Osteocyte (in vitro differentiated cells): Measurements from ENCODE around the gene CORO7. TPM values are rescaled to one million over a fixed set of nuclear protein-coding genes. Genes with fewer than 3 reads are reported as not detected.

Source experiments
- DNase-seq: peaks from one replicate; pipeline ENCODE4 v3.0.0; 2021; ENCODE audit warnings: mixed read lengths; ENCODE audit not compliant: unreplicated experiment; ENCODE audit errors: extremely low spot score
- H3K27ac Mint-ChIP-seq: one replicate; pipeline ENCODE4 v1.8.0; 2021; ENCODE audit warnings: mild to moderate bottlenecking, mixed read lengths; ENCODE audit not compliant: unreplicated experiment
- H3K27me3 Mint-ChIP-seq: one replicate; pipeline ENCODE4 v1.8.0; 2021; ENCODE audit warnings: mixed read lengths; ENCODE audit not compliant: unreplicated experiment
- H3K36me3 Mint-ChIP-seq: one replicate; pipeline ENCODE4 v1.8.0; 2021; ENCODE audit warnings: mixed read lengths; ENCODE audit not compliant: unreplicated experiment
- H3K4me1 Mint-ChIP-seq: one replicate; pipeline ENCODE4 v1.8.0; 2021; ENCODE audit warnings: mixed read lengths; ENCODE audit not compliant: unreplicated experiment
- H3K4me3 Mint-ChIP-seq: one replicate; pipeline ENCODE4 v1.8.0; 2021; ENCODE audit warnings: mild to moderate bottlenecking, moderate library complexity, mixed read lengths; ENCODE audit not compliant: unreplicated experiment
- H3K9me3 Mint-ChIP-seq: one replicate; pipeline ENCODE4 v1.8.0; 2021; ENCODE audit warnings: mixed read lengths; ENCODE audit not compliant: unreplicated experiment
- total RNA-seq: library from RNA; stranded (reverse); gene quantifications from 2 replicates; pipeline ENCODE4 v1.2.1, GENCODE V29; 2021
- TF ChIP-seq, protein P1 (sequence below): fragments of 200-600 bp; sonication (generic); IDR thresholded peaks from 2 replicates; pipeline ENCODE4 v1.5.0; 2021; ENCODE audit warnings: antibody characterized with exemption, mild to moderate bottlenecking, moderate library complexity

The CORO7 gene
- total RNA-seq, 1 donor from 2014 or later, result 40.1 TPM

DNA sequence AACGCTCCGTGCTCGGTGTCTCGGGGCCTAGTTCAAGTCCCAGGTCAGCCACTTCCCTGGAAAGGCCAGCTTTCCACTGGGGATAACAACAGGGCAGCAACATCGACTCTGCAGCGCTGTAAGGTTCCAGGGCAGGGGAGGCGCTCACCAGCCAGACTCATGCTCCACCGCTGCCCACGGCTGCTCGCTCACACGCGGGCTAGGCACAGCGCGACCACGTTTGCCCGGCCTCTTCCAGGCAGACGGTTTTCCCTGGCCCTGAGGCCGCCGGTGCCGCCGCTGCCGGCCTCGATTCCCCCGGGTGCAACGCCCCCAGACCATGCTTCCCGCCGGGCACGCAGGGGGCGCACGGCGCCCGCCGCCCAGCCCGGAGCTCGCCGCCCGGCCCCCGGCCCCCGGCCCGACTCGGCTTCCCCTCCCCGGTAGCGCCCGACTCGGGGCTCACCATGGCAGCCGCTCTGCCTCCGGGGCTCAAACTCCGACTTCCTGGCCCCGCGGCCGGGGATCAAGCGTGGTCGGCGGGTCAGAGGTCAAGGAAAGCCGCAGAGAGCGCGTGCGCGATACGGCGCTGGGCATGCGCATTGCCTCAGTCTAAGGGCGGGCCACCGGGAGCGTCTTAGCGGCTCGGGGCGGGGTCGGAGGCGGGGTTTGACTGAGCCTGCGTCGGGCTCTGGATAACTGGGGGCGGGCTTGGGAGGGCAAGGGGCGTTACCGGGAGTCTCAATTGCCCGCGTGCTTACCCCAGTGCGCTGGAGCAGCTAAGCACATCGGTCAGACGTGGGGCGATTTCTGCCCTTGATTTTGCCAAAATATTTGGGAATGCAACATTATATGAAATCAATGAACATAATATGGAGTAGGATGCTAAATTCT is 65.4 kb downstream of the CORO7 start, which contains the start of gene PAM16:
Gene PAM16 (minus strand): TSS at position 535 of the 873 bp plus-strand sequence. CDS start 87 bp downstream, at position 448.
- Mint-ChIP-seq H3K27ac (peak within 1 kb of the TSS; percentile 80), H3K9me3 (no peaks in the 10 kb centered on the region), H3K27me3 (no peaks in the 10 kb centered on the region), H3K4me1 (peaks cover 15% of the 10 kb centered on the region), H3K4me3 (peak within 1 kb of the TSS; percentile 86), H3K36me3 (no peaks in the 10 kb centered on the region)
- TF ChIP-seq, protein P1, sequence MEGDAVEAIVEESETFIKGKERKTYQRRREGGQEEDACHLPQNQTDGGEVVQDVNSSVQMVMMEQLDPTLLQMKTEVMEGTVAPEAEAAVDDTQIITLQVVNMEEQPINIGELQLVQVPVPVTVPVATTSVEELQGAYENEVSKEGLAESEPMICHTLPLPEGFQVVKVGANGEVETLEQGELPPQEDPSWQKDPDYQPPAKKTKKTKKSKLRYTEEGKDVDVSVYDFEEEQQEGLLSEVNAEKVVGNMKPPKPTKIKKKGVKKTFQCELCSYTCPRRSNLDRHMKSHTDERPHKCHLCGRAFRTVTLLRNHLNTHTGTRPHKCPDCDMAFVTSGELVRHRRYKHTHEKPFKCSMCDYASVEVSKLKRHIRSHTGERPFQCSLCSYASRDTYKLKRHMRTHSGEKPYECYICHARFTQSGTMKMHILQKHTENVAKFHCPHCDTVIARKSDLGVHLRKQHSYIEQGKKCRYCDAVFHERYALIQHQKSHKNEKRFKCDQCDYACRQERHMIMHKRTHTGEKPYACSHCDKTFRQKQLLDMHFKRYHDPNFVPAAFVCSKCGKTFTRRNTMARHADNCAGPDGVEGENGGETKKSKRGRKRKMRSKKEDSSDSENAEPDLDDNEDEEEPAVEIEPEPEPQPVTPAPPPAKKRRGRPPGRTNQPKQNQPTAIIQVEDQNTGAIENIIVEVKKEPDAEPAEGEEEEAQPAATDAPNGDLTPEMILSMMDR, result peak; percentile 35
- DNase-seq, result peak; percentile 97

DNA sequence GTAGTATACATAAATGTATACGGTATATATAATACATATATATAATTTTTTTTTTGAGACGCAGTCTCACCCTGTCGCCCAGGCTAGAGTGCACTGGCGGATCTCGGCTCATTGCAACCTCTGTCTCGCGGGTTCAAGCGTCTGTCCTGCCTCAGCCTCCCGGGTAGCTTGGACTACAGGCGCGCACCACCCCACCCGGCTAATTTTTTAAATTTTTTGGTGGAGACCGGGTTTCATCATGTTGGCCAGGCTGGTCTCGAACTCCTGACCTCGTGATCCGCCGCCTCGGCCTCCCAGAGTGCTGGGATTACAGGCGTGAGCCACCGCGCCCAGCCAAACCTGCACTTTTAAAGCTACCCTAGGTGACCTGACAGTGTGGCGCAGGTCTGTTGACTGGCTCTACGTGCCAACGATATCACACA is 66.0 kb downstream of the CORO7 start:
- H3K27ac Mint-ChIP-seq, result peak overlapping the region; percentile 80

DNA sequence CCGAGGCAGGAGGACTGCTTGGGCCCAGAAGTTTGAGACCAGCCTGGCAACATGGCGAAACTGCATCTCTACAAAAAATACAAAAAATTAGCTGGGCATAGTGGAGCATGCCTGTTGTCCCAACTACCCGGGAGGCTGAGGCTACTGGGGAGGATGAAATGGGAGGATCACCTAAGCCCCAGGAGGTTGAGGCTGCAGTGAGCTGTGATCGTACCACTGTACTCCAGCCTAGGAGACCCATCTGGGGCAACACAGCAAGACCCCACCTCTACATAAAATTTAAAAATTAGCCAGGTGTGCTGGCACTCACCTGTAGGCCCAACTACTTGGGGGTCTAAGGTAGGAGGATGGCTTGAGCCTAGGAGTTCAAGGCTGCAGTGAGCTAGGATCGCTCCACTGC is 67.1 kb downstream of the CORO7 start:
- H3K4me1 Mint-ChIP-seq, result peaks cover 15% of the 10 kb centered on the region

More for the DNA sequence above, 66.0 kb downstream of the CORO7 start:
- TF ChIP-seq, protein P1, result no peak
- Mint-ChIP-seq H3K4me1 (peaks cover 15% of the 10 kb centered on the region), H3K27me3 (no peaks in the 10 kb centered on the region), H3K9me3 (no peaks in the 10 kb centered on the region), H3K4me3 (peak overlapping the region; percentile 86), H3K36me3 (no peaks in the 10 kb centered on the region)
- DNase-seq, result no peak

DNA sequence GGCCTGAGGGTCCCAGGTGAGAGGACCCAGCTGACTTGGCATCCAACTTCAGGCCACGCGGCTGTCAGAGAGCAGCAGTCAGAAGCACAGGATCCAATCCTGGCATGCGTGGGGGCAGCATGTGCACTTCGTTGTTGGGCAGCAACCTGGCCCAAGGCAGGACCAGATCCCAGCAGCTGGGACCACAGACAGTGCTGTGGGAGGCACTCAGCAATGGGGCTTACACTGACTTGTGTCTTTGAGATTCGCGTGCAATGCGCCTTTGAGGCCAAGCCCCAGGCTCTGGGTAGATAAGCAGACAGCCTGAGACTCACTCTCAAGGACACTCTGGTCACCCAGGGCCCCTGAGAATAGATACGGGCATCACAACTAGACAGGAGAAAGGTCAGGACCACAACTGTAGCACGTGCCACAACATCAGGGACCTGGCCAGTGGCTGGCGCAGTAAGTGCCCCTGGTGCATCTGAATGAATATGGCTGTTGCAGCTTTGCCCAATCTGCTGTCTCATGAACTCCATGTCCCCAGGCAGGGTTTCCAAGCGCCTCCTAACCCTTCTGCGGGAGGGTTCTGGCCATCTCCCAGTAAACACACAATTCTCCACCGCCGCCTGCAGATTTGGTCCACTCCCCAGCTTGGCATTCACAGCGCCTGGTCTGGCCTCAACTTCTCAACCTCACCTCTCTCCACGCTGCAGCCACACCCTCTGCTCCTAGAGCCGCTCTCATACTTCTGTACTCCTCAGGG is 68.5 kb downstream of the CORO7 start:
- TF ChIP-seq, protein P1, result no peak
- no peaks in the 10 kb centered on the region for H3K36me3 Mint-ChIP-seq
- H3K4me3 Mint-ChIP-seq, result no peak overlapping the region
- H3K27me3 Mint-ChIP-seq, result no peaks in the 10 kb centered on the region
- no peak overlapping the region for H3K27ac Mint-ChIP-seq
- peaks cover 15% of the 10 kb centered on the region for H3K4me1 Mint-ChIP-seq
- DNase-seq, result no peak
- H3K9me3 Mint-ChIP-seq, result no peaks in the 10 kb centered on the region

More for the DNA sequence above, 67.1 kb downstream of the CORO7 start:
- no peaks in the 10 kb centered on the region for H3K27me3 Mint-ChIP-seq
- no peak overlapping the region for H3K27ac Mint-ChIP-seq
- no peaks in the 10 kb centered on the region for H3K9me3 Mint-ChIP-seq
- no peak overlapping the region for H3K4me3 Mint-ChIP-seq
- TF ChIP-seq, protein P1, result no peak
- no peak for DNase-seq
- H3K36me3 Mint-ChIP-seq, result no peaks in the 10 kb centered on the region

DNA sequence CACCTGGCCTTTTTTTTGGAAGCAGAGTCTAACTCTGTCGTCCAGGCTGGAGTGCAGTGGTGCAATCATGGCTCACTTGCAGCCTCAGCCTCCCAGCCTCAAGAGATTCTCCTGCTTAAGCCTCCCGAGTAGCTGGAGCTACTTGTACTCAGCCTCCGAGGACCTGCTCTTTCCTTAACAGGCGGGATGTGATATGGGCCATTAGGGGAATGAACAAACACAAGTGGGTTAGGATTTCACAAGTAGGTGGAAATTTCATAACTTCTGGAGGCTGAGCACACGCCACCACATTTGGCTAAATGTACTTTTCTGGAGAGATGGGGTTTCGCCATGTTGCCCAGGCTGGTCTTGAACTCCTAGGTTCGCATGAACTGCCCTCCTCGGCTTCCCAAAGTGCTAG is 69.4 kb downstream of the CORO7 start:
- no peaks in the 10 kb centered on the region for H3K36me3 Mint-ChIP-seq
- no peak overlapping the region for H3K27ac Mint-ChIP-seq
- TF ChIP-seq, protein P1, result no peak

More for the DNA sequence above, 69.4 kb downstream of the CORO7 start:
- Mint-ChIP-seq H3K27me3 (no peaks in the 10 kb centered on the region), H3K4me3 (no peak overlapping the region), H3K4me1 (peaks cover 15% of the 10 kb centered on the region), H3K9me3 (no peaks in the 10 kb centered on the region)
- no peak for DNase-seq
